K562 (cell line): ENCODE data around the gene LARP7. TPM values are rescaled to one million over a fixed set of nuclear protein-coding genes. Genes with fewer than 3 reads are reported as not detected.

Source experiments
- ATAC-seq: fragments of 200-7000 bp; cut with Tn5 transposase; 3 replicates; pipeline ENCODE4 v1.9.1; 2020; ENCODE audit warnings: moderate library complexity
- BruUV-seq: library from RNA; stranded (reverse); fragments of 400-500 nt; replicated peaks from 2 replicates; lab custom pipeline; 2021; lab: Mats Ljungman, UMichigan
- CTCF ChIA-PET: fragments of 300-600 bp; formaldehyde crosslinking; extraction: SDS; loops from one replicate; lab custom pipeline; 2021; ENCODE audit warnings: low intra/inter-chr PET ratio; lab: Yijun Ruan, JAX
- POLR2A ChIA-PET: fragments of 300-600, 350-650 bp; sonication (Branson Sonifier 250); formaldehyde crosslinking; extraction: SDS; loops from one replicate; lab custom pipeline; 2021; ENCODE audit warnings: antibody characterized with exemption, inconsistent platforms; lab: Yijun Ruan, JAX
- DNase-seq, 4 experiments: peaks; one replicate each; pipeline versions ENCODE4 v3.0.0 to v3.0.0-alpha.2; 2011 to 2018; ENCODE audit warnings: low spot score in 3 of 4, mixed read lengths in 3 of 4; ENCODE audit errors: extremely low read depth in 1 of 4
- FAIRE-seq: peaks from 2 replicates; lab custom pipeline; 2011; peaks lifted over from hg19 to GRCh38; lab: Jason Lieb, UNC
- H2AFZ ChIP-seq: 2 replicates; pipeline ENCODE4 v1.6.0; 2011; ENCODE audit warnings: low read depth, low read length, control low read depth, inconsistent platforms
- H3K27ac ChIP-seq: fragments of 200-600 bp; 3 replicates; pipeline ENCODE4 v1.8.0; 2011; ENCODE audit warnings: low read depth, mild to moderate bottlenecking, control low read depth, inconsistent platforms, low read length, moderate library complexity, mixed read lengths; ENCODE audit errors: extremely low read depth
- H3K27me3 ChIP-seq, 2 experiments: fragments of 300-600 bp in 1 of 2; 2 replicates in 1 of 2; 3 replicates in 1 of 2; pipeline versions ENCODE4 v1.6.0 to v1.8.0; 2011; ENCODE audit warnings: inconsistent platforms in 2 of 2, low read length in 2 of 2, mild to moderate bottlenecking in 1 of 2, mixed read lengths in 1 of 2, moderate library complexity in 1 of 2; ENCODE audit not compliant: control insufficient read depth in 2 of 2, insufficient read depth in 2 of 2
- H3K36me3 ChIP-seq: fragments of 300-600 bp; 3 replicates; pipeline ENCODE4 v1.8.0; 2011; ENCODE audit warnings: mild to moderate bottlenecking, low read length, inconsistent platforms; ENCODE audit not compliant: control insufficient read depth, insufficient read depth
- H3K4me1 ChIP-seq, 2 experiments: fragments of 200-600 bp in 1 of 2; replicated peaks in 1 of 2; 2 replicates in 1 of 2; 3 replicates in 1 of 2; pipeline versions ENCODE4 v1.5.1 to v1.8.0; 2011; ENCODE audit warnings: inconsistent platforms in 2 of 2, low read length in 2 of 2, mild to moderate bottlenecking in 1 of 2, mixed read lengths in 1 of 2, moderate library complexity in 1 of 2; ENCODE audit not compliant: control insufficient read depth in 2 of 2, insufficient read depth in 2 of 2
- H3K4me2 ChIP-seq: 2 replicates; pipeline ENCODE4 v1.6.1; 2011; ENCODE audit warnings: low read length, control low read depth, inconsistent platforms, mixed read lengths; ENCODE audit not compliant: insufficient read depth
- H3K4me3 ChIP-seq: fragments of 200-600 bp; sonication (generic), shearing (Covaris generic); 2 replicates; pipeline ENCODE4 v1.5.1; 2016; ENCODE audit warnings: control low read depth, inconsistent platforms
- H3K79me2 ChIP-seq: fragments of 200-600 bp; 3 replicates; pipeline ENCODE4 v1.8.0; 2011; ENCODE audit warnings: low read length, inconsistent platforms; ENCODE audit not compliant: control insufficient read depth, insufficient read depth
- H3K9ac ChIP-seq, 2 experiments: 2 replicates each; pipeline versions ENCODE4 v1.6.0 to v1.6.1; 2011; ENCODE audit warnings: low read depth in 2 of 2, low read length in 2 of 2, control low read depth in 1 of 2, inconsistent platforms in 1 of 2, mild to moderate bottlenecking in 1 of 2, mixed read lengths in 1 of 2; ENCODE audit not compliant: insufficient read depth in 1 of 2
- H3K9me1 ChIP-seq: one replicate; pipeline ENCODE4 v1.6.0; 2011; ENCODE audit warnings: inconsistent platforms, mild to moderate bottlenecking, low read length, moderate library complexity; ENCODE audit not compliant: control insufficient read depth, insufficient read depth
- H3K9me3 ChIP-seq: replicated peaks from 2 replicates; pipeline ENCODE4 v1.5.1; 2011; ENCODE audit warnings: low read depth, low read length, inconsistent platforms; ENCODE audit not compliant: control insufficient read depth, insufficient read depth
- H4K20me1 ChIP-seq: replicated peaks from 2 replicates; pipeline ENCODE4 v1.6.1; 2011; ENCODE audit warnings: low read length, inconsistent platforms, mixed read lengths; ENCODE audit not compliant: control insufficient read depth, insufficient read depth
- AFF1 ChIP-seq, 2 experiments: fragments of 450-650 bp; IDR thresholded peaks; 2 replicates each; pipeline ENCODE4 v1.6.1; 2018; ENCODE audit warnings: mild to moderate bottlenecking in 2 of 2, low read depth in 1 of 2; ENCODE audit not compliant: partially characterized antibody in 2 of 2
- C11orf30 ChIP-seq: fragments of 450-650 bp; IDR thresholded peaks from 2 replicates; pipeline ENCODE4 v1.6.1; 2016; ENCODE audit warnings: low read depth, mild to moderate bottlenecking
- CBX3 ChIP-seq, 2 experiments: IDR thresholded peaks; 1 replicate in 1 of 2; 2 replicates in 1 of 2; pipeline ENCODE4 v1.6.1; 2012; ENCODE audit warnings: inconsistent platforms in 2 of 2, low read length in 2 of 2, borderline replicate concordance in 1 of 2, control low read depth in 1 of 2
- ELF1 ChIP-seq: fragments of 200-800 bp; sonication (Bioruptor generic); IDR thresholded peaks from 2 replicates; pipeline ENCODE4 v1.6.1; 2016; ENCODE audit warnings: missing genetic modification characterization, missing compliant biosample characterization
- FOS ChIP-seq: IDR thresholded peaks from 3 replicates; pipeline ENCODE4 v1.6.1; 2011; ENCODE audit not compliant: insufficient read length; ENCODE audit errors: extremely low read depth
- FOXJ2 ChIP-seq: fragments of 200-800 bp; sonication (Bioruptor generic); IDR thresholded peaks from 2 replicates; pipeline ENCODE4 v1.6.1; 2016; ENCODE audit warnings: missing genetic modification characterization, missing compliant biosample characterization
- MBD2 ChIP-seq: sonication (generic); IDR thresholded peaks from 2 replicates; pipeline ENCODE4 v1.6.1; 2016; ENCODE audit warnings: low read depth, borderline replicate concordance
- NUFIP1 ChIP-seq: fragments of 450-650 bp; IDR thresholded peaks from 2 replicates; pipeline ENCODE4 v1.6.1; 2018; ENCODE audit not compliant: partially characterized antibody
- SIRT6 ChIP-seq: IDR thresholded peaks from one replicate; pipeline ENCODE4 v1.6.1; 2012; ENCODE audit warnings: low read depth, mild to moderate bottlenecking, control low read depth, inconsistent platforms, low read length, moderate library complexity
- WHSC1 ChIP-seq: IDR thresholded peaks from one replicate; pipeline ENCODE4 v1.6.1; 2012; ENCODE audit warnings: low read length, control low read depth, inconsistent platforms
- ZNF316 ChIP-seq: fragments of 450-650 bp; IDR thresholded peaks from 2 replicates; pipeline ENCODE4 v1.6.1; 2016
- ZNF444 ChIP-seq: fragments of 250-450 bp; sonication (Bioruptor Pico); IDR thresholded peaks from 2 replicates; pipeline ENCODE4 v1.4.0; 2020; ENCODE audit warnings: mild to moderate bottlenecking, moderate library complexity
- WGBS: fragments of 100-300 bp; shearing (Covaris generic); methylation state at CpG from one replicate; pipeline ENCODE4 v1.1.6; 2016; ENCODE audit warnings: low coverage, mixed read lengths; ENCODE audit not compliant: insufficient coverage; ENCODE audit errors: missing lambda C conversion rate; 5-methylcytosine and 5-hydroxymethylcytosine counted together
- in situ Hi-C: fragments of 300-500 bp; cut with MboI; formaldehyde crosslinking; loops from 4 replicates; pipeline ENCODE4 v1.15.0; 2018; ENCODE audit warnings: inconsistent platforms, mixed read lengths
- intact Hi-C: fragments of 100-400 bp; cut with micrococcal nuclease; formaldehyde crosslinking; loops from 2 replicates; pipeline ENCODE4 v1.14.2; 2022
- polyA plus RNA-seq, 8 experiments: library from polyadenylated mRNA; depleted of rRNA in 4 of 8; stranded (reverse) in 5 of 8; unstranded in 3 of 8; fragments of >200 nt; fragmentation: Nextera tagmentation in 2 of 8; fragmentation: Illumina TruSeq in 1 of 8; extraction: Ambion mirVana in 2 of 8; extraction: Trizol in 1 of 8; gene quantifications; 2 replicates each; pipeline versions ENCODE4 v1.2.1 to v1.2.3, GENCODE V29; 2011 to 2014; ENCODE audit warnings: inconsistent platforms in 1 of 8, missing spikeins in 1 of 8
- total RNA-seq, 7 experiments: library from RNA; depleted of rRNA in 6 of 7; stranded (reverse); fragments of >200 nt in 6 of 7; fragmentation: Illumina TruSeq in 2 of 7; extraction: Trizol in 2 of 7; gene quantifications; 2 replicates each; pipeline versions ENCODE4 v1.2.1 to v1.2.3, GENCODE V29; 2011 to 2021; ENCODE audit warnings: low replicate concordance in 1 of 7
- TF ChIP-seq, protein P1 (sequence below): fragments of 250-450 bp; sonication (Bioruptor Pico); IDR thresholded peaks from 2 replicates; pipeline ENCODE4 v1.4.0; 2020; ENCODE audit warnings: borderline replicate concordance

The LARP7 gene
- total and polyA plus RNA-seq, 9 of the 15 experiments (the other 6 are each of a cell fraction or from before 2014, with no cell fraction given) = 30.1 to 76.9 (median 56.0) TPM

DNA sequence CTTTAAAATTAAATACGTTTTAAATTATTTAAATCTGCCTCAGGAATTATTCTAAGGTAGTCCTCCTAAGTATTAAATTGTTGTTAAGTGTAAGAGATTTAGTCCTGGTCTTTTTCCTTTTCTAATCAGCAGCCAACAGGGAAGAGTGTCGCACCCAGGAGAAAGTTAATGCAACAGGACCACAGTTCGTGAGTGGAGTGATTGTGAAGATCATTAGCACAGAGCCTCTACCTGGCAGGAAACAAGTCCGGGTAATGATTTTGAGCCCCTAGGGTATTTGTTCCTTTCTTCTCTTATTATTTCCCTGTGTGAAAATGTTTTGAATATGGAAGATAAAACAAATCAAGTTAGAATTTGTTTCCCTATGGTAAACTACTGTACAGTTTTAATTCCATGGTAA lies 13.4 kb downstream of the LARP7 start:
- H3K27ac ChIP-seq = no peak overlapping the region

More for the DNA sequence above, 13.4 kb downstream of the LARP7 start:
- H3K36me3 ChIP-seq = peaks cover 74% of the 10 kb centered on the region
- no TSS peak for BruUV-seq
- H4K20me1 ChIP-seq = no peaks in the 10 kb centered on the region
- CTCF ChIA-PET = no interaction called here
- H3K9ac ChIP-seq = no peak overlapping the region
- ATAC-seq = no peak
- no peak for DNase-seq
- no peaks in the 10 kb centered on the region for H3K4me1 ChIP-seq
- no peak for TF ChIP-seq CBX3 (IDR thresholded peaks at IDR 0.05; ENCODE audit: borderline replicate concordance in 1 of 2, low read length in 2 of 2)
- TF ChIP-seq ZNF316 = no peak
- TF ChIP-seq C11orf30 = no peak
- TF ChIP-seq ELF1 (tag) = no peak
- TF ChIP-seq WHSC1 = no peak
- no peak for TF ChIP-seq FOXJ2
- no peak for TF ChIP-seq MBD2
- no peak for TF ChIP-seq SIRT6
- no peak for TF ChIP-seq FOS
- TF ChIP-seq ZNF444 = no peak
- TF ChIP-seq, protein P1, sequence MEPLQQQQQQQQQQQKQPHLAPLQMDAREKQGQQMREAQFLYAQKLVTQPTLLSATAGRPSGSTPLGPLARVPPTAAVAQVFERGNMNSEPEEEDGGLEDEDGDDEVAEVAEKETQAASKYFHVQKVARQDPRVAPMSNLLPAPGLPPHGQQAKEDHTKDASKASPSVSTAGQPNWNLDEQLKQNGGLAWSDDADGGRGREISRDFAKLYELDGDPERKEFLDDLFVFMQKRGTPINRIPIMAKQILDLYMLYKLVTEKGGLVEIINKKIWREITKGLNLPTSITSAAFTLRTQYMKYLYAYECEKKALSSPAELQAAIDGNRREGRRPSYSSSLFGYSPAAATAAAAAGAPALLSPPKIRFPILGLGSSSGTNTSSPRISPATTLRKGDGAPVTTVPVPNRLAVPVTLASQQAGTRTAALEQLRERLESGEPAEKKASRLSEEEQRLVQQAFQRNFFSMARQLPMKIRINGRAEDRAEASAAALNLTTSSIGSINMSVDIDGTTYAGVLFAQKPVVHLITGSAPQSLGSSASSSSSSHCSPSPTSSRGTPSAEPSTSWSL (CRISPR knock-in tag) = no peak
- TF ChIP-seq NUFIP1 = no peak
- no peak for TF ChIP-seq AFF1 (IDR thresholded peaks at IDR 0.05; ENCODE audit: low read depth in 1 of 2, partially characterized antibody in 2 of 2)
- no peak for FAIRE-seq
- in situ Hi-C loops (no loop called here), intact Hi-C loops (no loop called here)
- WGBS = 76% methylated on average over 4 of the region's 4 CpGs
- no peak overlapping the region for H3K4me3 ChIP-seq
- POLR2A ChIA-PET = no interaction called here
- no peak overlapping the region for H2AFZ ChIP-seq
- H3K79me2 ChIP-seq = no peaks in the 10 kb centered on the region
- H3K27me3 ChIP-seq = no peaks in the 10 kb centered on the region
- no peak overlapping the region for H3K4me2 ChIP-seq
- no peaks in the 10 kb centered on the region for H3K9me1 ChIP-seq
- H3K9me3 ChIP-seq = no peaks in the 10 kb centered on the region
